CD4-positive, alpha-beta memory T cell (primary cell): Measurements from ENCODE around the gene CCR1. TPM values are rescaled to one million over a fixed set of nuclear protein-coding genes. Genes with fewer than 3 reads are reported as not detected.
"Not testable (repeated sequence)": the region's sequence is repeated elsewhere in the genome, so short reads cannot be mapped to it uniquely, and the experiment has no call there.

Experiments used
- CTCF ChIA-PET: fragments of 350-600 bp; sonication (Branson Sonifier 250); formaldehyde crosslinking; loops from one replicate; lab custom pipeline; 2021; ENCODE audit warnings: inconsistent platforms; ENCODE audit not compliant: partially characterized antibody; lab: Charles Lee
- POLR2A ChIA-PET: fragments of 350-600 bp; sonication (Branson Sonifier 250); formaldehyde crosslinking; loops from one replicate; lab custom pipeline; 2021; ENCODE audit not compliant: partially characterized antibody; lab: Charles Lee
- DNase-seq, 5 donors: peaks; one replicate each; pipeline versions ENCODE4 v3.0.0 to v3.0.0-alpha.2; 2020 to 2022; ENCODE audit warnings: mixed read lengths in 1 of 5
- H3K27ac ChIP-seq: one replicate; pipeline ENCODE4 v1.7.0; 2013; ENCODE audit warnings: low read depth, low read length
- H3K27me3 ChIP-seq: 2 replicates; pipeline ENCODE4 v1.7.0; 2013; ENCODE audit warnings: mild to moderate bottlenecking, low read length, moderate library complexity; ENCODE audit not compliant: insufficient read depth
- H3K36me3 ChIP-seq: 2 replicates; pipeline ENCODE4 v1.7.0; 2013; ENCODE audit warnings: mild to moderate bottlenecking, low read length, moderate library complexity; ENCODE audit not compliant: insufficient read depth
- H3K4me1 ChIP-seq: 2 replicates; pipeline ENCODE4 v1.7.0; 2013; ENCODE audit warnings: mild to moderate bottlenecking, low read length, moderate library complexity; ENCODE audit not compliant: insufficient read depth
- H3K4me3 ChIP-seq, 2 donors: one replicate each; pipeline ENCODE4 v1.7.0; 2013; ENCODE audit warnings: low read length in 2 of 2, mild to moderate bottlenecking in 1 of 2
- H3K9me3 ChIP-seq, 2 donors: one replicate each; pipeline ENCODE4 v1.7.0; 2013; ENCODE audit warnings: low read length in 2 of 2, control low read depth in 1 of 2; ENCODE audit not compliant: control insufficient read depth in 1 of 2
- H3K27ac Mint-ChIP-seq, 7 donors: one replicate each; pipeline ENCODE4 v1.8.0; 2020 to 2021; ENCODE audit warnings: mixed read lengths in 7 of 7, mild to moderate bottlenecking in 6 of 7, inconsistent platforms in 3 of 7, moderate library complexity in 3 of 7
- H3K27me3 Mint-ChIP-seq, 2 donors: one replicate each; pipeline ENCODE4 v1.8.0; 2020 to 2021; ENCODE audit warnings: mixed read lengths in 2 of 2
- H3K36me3 Mint-ChIP-seq, 2 donors: one replicate each; pipeline ENCODE4 v1.8.0; 2020 to 2021; ENCODE audit warnings: mixed read lengths in 2 of 2, inconsistent platforms in 1 of 2, mild to moderate bottlenecking in 1 of 2
- H3K4me1 Mint-ChIP-seq, 4 donors: one replicate each; pipeline ENCODE4 v1.8.0; 2020 to 2021; ENCODE audit warnings: mixed read lengths in 4 of 4, mild to moderate bottlenecking in 1 of 4
- H3K4me3 Mint-ChIP-seq, 8 donors: one replicate each; pipeline ENCODE4 v1.8.0; 2020 to 2021; ENCODE audit warnings: mixed read lengths in 8 of 8, mild to moderate bottlenecking in 7 of 8, moderate library complexity in 6 of 8, inconsistent platforms in 3 of 8
- H3K9me3 Mint-ChIP-seq, 8 donors: one replicate each; pipeline ENCODE4 v1.8.0; 2020 to 2021; ENCODE audit warnings: mixed read lengths in 8 of 8, mild to moderate bottlenecking in 5 of 8, inconsistent platforms in 3 of 8, moderate library complexity in 1 of 8
- intact Hi-C: fragments of 100-400 bp; cut with micrococcal nuclease; formaldehyde crosslinking; loops from one replicate; pipeline ENCODE4 v1.15.1; 2023
- polyA plus RNA-seq, 2 donors: library from polyadenylated mRNA; unstranded; fragments of 300-500 nt; fragmentation: Illumina TruSeq; gene quantifications; one replicate each; pipeline ENCODE4 v1.2.3, GENCODE V29; 2021
- total RNA-seq, 2 experiments: library from RNA; stranded (reverse); gene quantifications; one replicate each; pipeline ENCODE4 v1.2.3, GENCODE V29; 2021

CCR1 gene
- total and polyA plus RNA-seq, 4 experiments from 2014 or later, result 0.07 to 2.0 (median 0.71) TPM

GRCh38 chr3:46183330-46183729, 24.8 kb downstream of the CCR1 start:
- intact Hi-C loops, result no loop called here
- Mint-ChIP-seq H3K4me1 (peaks cover 0 to 5% (median 1%) of the 10 kb centered on the region in 4 donors), H3K4me3 (no peak overlapping the region), H3K9me3 (no peaks in the 10 kb centered on the region), H3K27me3 (peaks cover 0 to 2% of the 10 kb centered on the region in 2 donors), H3K36me3 (peaks cover 0 to 3% of the 10 kb centered on the region in 2 donors), H3K27ac (no peak overlapping the region)
- H3K36me3 ChIP-seq, result no peaks in the 10 kb centered on the region
- H3K4me1 ChIP-seq, result no peaks in the 10 kb centered on the region
- no peaks in the 10 kb centered on the region for H3K27me3 ChIP-seq
- POLR2A ChIA-PET, result interaction anchor here (0.7 kb wide), 1 partner anchor 1142 kb away, joined by 3 read pairs; no protein-coding TSS in a partner anchor
- no peaks in the 10 kb centered on the region for H3K9me3 ChIP-seq
- no peak for DNase-seq
- no peak overlapping the region for H3K27ac ChIP-seq
- CTCF ChIA-PET, result interaction anchor here (0.7 kb wide), 1 partner anchor 195 kb away, joined by 3 read pairs; no protein-coding TSS in a partner anchor
- no peak overlapping the region for H3K4me3 ChIP-seq

GRCh38 chr3:46168583-46169345, 39.3 kb downstream of the CCR1 start:
- CTCF ChIA-PET, result no interaction called here
- Mint-ChIP-seq H3K9me3 (peaks cover 0 to 16% (median 5%) of the 10 kb centered on the region in 8 donors), H3K4me3 (no peak overlapping the region), H3K27ac (no peak overlapping the region), H3K4me1 (no peaks in the 10 kb centered on the region), H3K27me3 (no peaks in the 10 kb centered on the region), H3K36me3 (no peaks in the 10 kb centered on the region)
- H3K36me3 ChIP-seq, result no peaks in the 10 kb centered on the region
- H3K27me3 ChIP-seq, result no peaks in the 10 kb centered on the region
- POLR2A ChIA-PET, result no interaction called here
- H3K4me3 ChIP-seq, result no peak overlapping the region
- H3K4me1 ChIP-seq, result no peaks in the 10 kb centered on the region
- no peaks in the 10 kb centered on the region for H3K9me3 ChIP-seq
- no peak overlapping the region for H3K27ac ChIP-seq
- no peak for DNase-seq
- intact Hi-C loops, result no loop called here

- Mint-ChIP-seq H3K27me3 (no peaks in the 10 kb centered on the region), H3K4me3 (no peak overlapping the region), H3K9me3 (peaks cover 0 to 11% (median 3%) of the 10 kb centered on the region in 8 donors), H3K27ac (no peak overlapping the region), H3K4me1 (no peaks in the 10 kb centered on the region), H3K36me3 (no peaks in the 10 kb centered on the region)
- H3K27ac ChIP-seq, result no peak overlapping the region
- intact Hi-C loops, result no loop called here
- no peak for DNase-seq
- no peak overlapping the region for H3K4me3 ChIP-seq
- no peaks in the 10 kb centered on the region for H3K27me3 ChIP-seq
- H3K4me1 ChIP-seq, result no peaks in the 10 kb centered on the region
- no peaks in the 10 kb centered on the region for H3K36me3 ChIP-seq
- CTCF ChIA-PET, result interaction anchor here (1.6 kb wide), 1 partner anchor 10 kb away, joined by 3 read pairs; no protein-coding TSS in a partner anchor
- H3K9me3 ChIP-seq, result no peaks in the 10 kb centered on the region
- POLR2A ChIA-PET, result no interaction called here
These were observed 44.5 kb downstream of the CCR1 start for GRCh38 chr3:46163556-46164041.

- no peaks in the 10 kb centered on the region for H3K9me3 ChIP-seq
- no peaks in the 10 kb centered on the region for H3K27me3 ChIP-seq
- Mint-ChIP-seq H3K9me3 (peaks cover 0 to 10% (median 3%) of the 10 kb centered on the region in 8 donors), H3K4me3 (no peak overlapping the region), H3K36me3 (no peaks in the 10 kb centered on the region), H3K4me1 (no peaks in the 10 kb centered on the region), H3K27me3 (no peaks in the 10 kb centered on the region), H3K27ac (no peak overlapping the region)
- no peak overlapping the region for H3K27ac ChIP-seq
- ChIA-PET CTCF (interaction anchor here (1.6 kb wide), 1 partner anchor 10 kb away, joined by 3 read pairs; no protein-coding TSS in a partner anchor), POLR2A (no interaction called here)
- H3K4me1 ChIP-seq, result no peaks in the 10 kb centered on the region
- H3K36me3 ChIP-seq, result no peaks in the 10 kb centered on the region
- intact Hi-C loops, result no loop called here
- DNase-seq, result no peak
- H3K4me3 ChIP-seq, result no peak overlapping the region
These were observed 45.0 kb downstream of the CCR1 start for GRCh38 chr3:46162975-46163555.

- H3K27ac ChIP-seq, H3K4me3 ChIP-seq, DNase-seq, H3K9me3 ChIP-seq, H3K27ac Mint-ChIP-seq, H3K9me3 Mint-ChIP-seq, CTCF ChIA-PET, H3K36me3 Mint-ChIP-seq, H3K27me3 Mint-ChIP-seq, H3K4me3 Mint-ChIP-seq, intact Hi-C loops, POLR2A ChIA-PET, H3K27me3 ChIP-seq, H3K36me3 ChIP-seq: not testable (repeated sequence)
- H3K4me1 ChIP-seq, result peaks cover 14% of the 10 kb centered on the region
- H3K4me1 Mint-ChIP-seq, result peaks cover 5 to 14% (median 12%) of the 10 kb centered on the region in 4 donors
These were observed 50.4 kb downstream of the CCR1 start for GRCh38 chr3:46157685-46158084.

- Histone ChIP-seq H3K9me3 (no peaks in the 10 kb centered on the region), H3K27me3 (no peaks in the 10 kb centered on the region), H3K4me3 (no peak overlapping the region), H3K4me1 (peaks cover 14% of the 10 kb centered on the region), H3K36me3 (no peaks in the 10 kb centered on the region), H3K27ac (no peak overlapping the region)
- ChIA-PET POLR2A (no interaction called here), CTCF (no interaction called here)
- intact Hi-C loops, result no loop called here
- H3K27ac Mint-ChIP-seq, result no peak overlapping the region
- peaks cover 0 to 7% (median 3%) of the 10 kb centered on the region in 8 donors for H3K9me3 Mint-ChIP-seq
- no peak for DNase-seq
- no peaks in the 10 kb centered on the region for H3K27me3 Mint-ChIP-seq
- H3K4me3 Mint-ChIP-seq, result no peak overlapping the region
- no peaks in the 10 kb centered on the region for H3K36me3 Mint-ChIP-seq
- peaks cover 5 to 14% (median 12%) of the 10 kb centered on the region in 4 donors for H3K4me1 Mint-ChIP-seq
These were observed 53.8 kb downstream of the CCR1 start for GRCh38 chr3:46154311-46154710.
